ENCODE data around the gene ITPK1.

Gene ITPK1

GRCh38 chr14:93091666-93092065 is 24.1 kb downstream of the ITPK1 start:
- TF ChIP-seq POLR2AphosphoS5 (IDR thresholded peaks at IDR 0.05; ENCODE audit: low read depth, low read length) (no peak), TAF1 (IDR thresholded peaks at IDR 0.05; ENCODE audit: borderline replicate concordance, insufficient read depth, low read length) (no peak), SIN3A (IDR thresholded peaks at IDR 0.05; ENCODE audit: borderline replicate concordance, insufficient read depth, low read length) (no peak), FOXP2 (optimal IDR thresholded peaks at IDR 0.05; ENCODE audit: borderline replicate concordance, extremely low read depth, extremely low read length, insufficient read depth) (no peak), REST (IDR thresholded peaks at IDR 0.05; ENCODE audit: insufficient read depth in 1 of 2, low read depth in 2 of 2, low read length in 2 of 2) (no peak)

- no peak for TF ChIP-seq POLR2AphosphoS5 (IDR thresholded peaks at IDR 0.05; ENCODE audit: low read depth, low read length)
- no peak for TF ChIP-seq SIN3A (IDR thresholded peaks at IDR 0.05; ENCODE audit: borderline replicate concordance, insufficient read depth, low read length)
- TF ChIP-seq FOXP2 (optimal IDR thresholded peaks at IDR 0.05; ENCODE audit: borderline replicate concordance, extremely low read depth, extremely low read length, insufficient read depth): no peak
- no peak for TF ChIP-seq TAF1 (IDR thresholded peaks at IDR 0.05; ENCODE audit: borderline replicate concordance, insufficient read depth, low read length)
- TF ChIP-seq REST (IDR thresholded peaks at IDR 0.05; ENCODE audit: insufficient read depth in 1 of 2, low read depth in 2 of 2, low read length in 2 of 2): no peak
These were observed 24.7 kb downstream of the ITPK1 start for GRCh38 chr14:93090826-93091555.

- TF ChIP-seq TAF1 (IDR thresholded peaks at IDR 0.05; ENCODE audit: borderline replicate concordance, insufficient read depth, low read length): no peak
- TF ChIP-seq POLR2AphosphoS5 (IDR thresholded peaks at IDR 0.05; ENCODE audit: low read depth, low read length): no peak
- no peak for TF ChIP-seq FOXP2 (optimal IDR thresholded peaks at IDR 0.05; ENCODE audit: borderline replicate concordance, extremely low read depth, extremely low read length, insufficient read depth)
- no peak for TF ChIP-seq REST (IDR thresholded peaks at IDR 0.05; ENCODE audit: insufficient read depth in 1 of 2, low read depth in 2 of 2, low read length in 2 of 2)
- TF ChIP-seq SIN3A (IDR thresholded peaks at IDR 0.05; ENCODE audit: borderline replicate concordance, insufficient read depth, low read length): no peak
These were observed 26.0 kb downstream of the ITPK1 start for GRCh38 chr14:93089521-93090269.

- TF ChIP-seq FOXP2 (optimal IDR thresholded peaks at IDR 0.05; ENCODE audit: borderline replicate concordance, extremely low read depth, extremely low read length, insufficient read depth): no peak
- TF ChIP-seq REST (IDR thresholded peaks at IDR 0.05; ENCODE audit: insufficient read depth in 1 of 2, low read depth in 2 of 2, low read length in 2 of 2): no peak
- no peak for TF ChIP-seq TAF1 (IDR thresholded peaks at IDR 0.05; ENCODE audit: borderline replicate concordance, insufficient read depth, low read length)
- no peak for TF ChIP-seq POLR2AphosphoS5 (IDR thresholded peaks at IDR 0.05; ENCODE audit: low read depth, low read length)
- no peak for TF ChIP-seq SIN3A (IDR thresholded peaks at IDR 0.05; ENCODE audit: borderline replicate concordance, insufficient read depth, low read length)
These were observed 29.2 kb downstream of the ITPK1 start for GRCh38 chr14:93086441-93087055.

All from PFSK-1 (cell line).